ENCODE results near the gene AKR1A1. TPM values are rescaled to one million over a fixed set of nuclear protein-coding genes. Genes with fewer than 3 reads are reported as not detected.
"Not testable (repeated sequence)": the region's sequence is repeated elsewhere in the genome, so short reads cannot be mapped to it uniquely, and the experiment has no call there.

The AKR1A1 gene
- total and polyA plus RNA-seq, 5 experiments from 2014 or later = 74.8 to 96.3 (median 82.8) TPM

DNA sequence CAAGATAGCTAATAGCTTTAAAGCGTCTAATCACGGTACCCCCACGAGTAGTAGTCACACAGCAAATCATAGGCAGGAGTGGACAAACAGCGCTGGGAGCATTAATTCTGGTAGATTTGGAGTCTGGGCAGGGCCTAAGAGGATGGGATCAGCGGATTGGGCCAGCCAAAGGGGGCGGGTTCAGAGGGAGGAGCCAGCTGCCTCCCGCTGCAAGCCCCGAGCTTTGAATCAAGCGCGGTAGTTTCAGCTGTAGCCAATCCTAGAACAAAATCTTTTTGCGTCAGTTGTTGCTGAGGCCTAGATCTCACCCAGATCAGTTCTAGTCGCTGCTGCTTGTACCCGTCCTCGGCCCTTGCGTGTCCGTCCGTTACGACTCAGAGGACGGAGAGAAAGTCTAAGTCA lies 32.6 kb downstream of the AKR1A1 start:
- H3K27ac Mint-ChIP-seq = peak overlapping the region; percentile 94 to 100 (median 99)
- H3K9me3 Mint-ChIP-seq = no peaks in the 10 kb centered on the region
- peak; percentile 71 to 72 for ATAC-seq
- peak overlapping the region; percentile 93 to 100 (median 99) for H3K4me3 Mint-ChIP-seq
- H3K27me3 Mint-ChIP-seq = no peaks in the 10 kb centered on the region
- peak in 9 of 10 donors; percentile 88 to 96 (median 94) for DNase-seq
- peaks cover 0 to 2% (median 0%) of the 10 kb centered on the region in 3 donors for H3K36me3 Mint-ChIP-seq
- POLR2A ChIA-PET = interaction anchor here (1.1 to 3.7 kb wide), 8 partner anchors 53 to 572 kb away, joined by 3 to 34 read pairs (median 10); partner anchors contain the start of genes CCDC163, GPBP1L1, HECTD3 and MMACHC
- peaks cover 15 to 41% (median 36%) of the 10 kb centered on the region in 4 donors for H3K4me1 Mint-ChIP-seq

DNA sequence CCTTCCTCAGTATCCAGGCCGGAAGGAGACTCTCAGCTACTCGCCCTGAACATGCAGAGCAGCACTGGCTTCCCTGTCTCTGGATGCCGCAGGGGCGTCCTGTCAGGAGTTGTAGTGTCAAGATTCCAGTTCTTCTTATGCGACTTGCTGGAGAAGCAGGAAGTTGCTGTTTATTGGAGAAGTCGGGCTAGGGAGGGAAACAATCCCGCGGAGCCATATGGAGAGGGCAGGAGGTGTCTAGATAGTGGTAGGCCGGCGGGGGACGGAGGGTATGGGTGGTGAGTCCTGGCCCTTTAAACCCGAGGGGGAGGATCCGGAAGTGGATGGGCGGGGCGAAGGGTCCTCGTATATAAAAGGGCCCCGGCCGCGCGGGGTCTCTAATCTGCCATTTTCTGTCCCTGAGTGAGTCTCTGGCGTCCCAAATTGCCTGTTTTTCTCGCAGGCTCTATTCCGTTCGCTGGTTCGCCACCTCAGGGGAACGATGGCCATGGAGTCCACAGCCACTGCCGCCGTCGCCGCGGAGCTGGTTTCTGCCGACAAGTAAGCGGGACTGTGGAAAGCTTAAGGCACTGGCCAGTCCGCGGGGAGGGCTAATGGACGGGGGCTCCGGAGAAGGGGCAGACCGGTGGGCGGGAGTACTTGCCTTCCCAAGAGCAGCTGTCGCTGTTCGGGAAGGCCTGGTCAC lies 33.2 kb downstream of the AKR1A1 start, which contains the start of gene NASP:
NASP (plus strand) TSS at position 376 of the 685 bp plus-strand sequence; CDS start at position 482, 106 bp downstream.
- ATAC-seq = peak; percentile 60
- Mint-ChIP-seq H3K4me3 (peak within 1 kb of the TSS; percentile 93 to 100 (median 99)), H3K27me3 (no peaks in the 10 kb centered on the region), H3K36me3 (peaks cover 0 to 2% (median 0%) of the 10 kb centered on the region in 3 donors), H3K4me1 (peaks cover 15 to 41% (median 39%) of the 10 kb centered on the region in 4 donors), H3K9me3 (no peaks in the 10 kb centered on the region), H3K27ac (peak within 1 kb of the TSS; percentile 94 to 100 (median 99))
- POLR2A ChIA-PET = interaction anchor here (0.7 to 3.7 kb wide), 15 partner anchors 10 to 851 kb away, joined by 3 to 34 read pairs (median 5); partner anchors contain the start of genes AKR1A1, CCDC163, GPBP1L1 and HECTD3
- DNase-seq = peak; percentile 83 to 100 (median 92)

- H3K36me3 Mint-ChIP-seq = peaks cover 0 to 2% (median 0%) of the 10 kb centered on the region in 3 donors
- peak; percentile 61 to 70 for ATAC-seq
- peaks cover 15 to 47% (median 42%) of the 10 kb centered on the region in 4 donors for H3K4me1 Mint-ChIP-seq
- peak; percentile 79 to 94 (median 89) for DNase-seq
- peak overlapping the region; percentile 94 to 100 (median 99) for H3K27ac Mint-ChIP-seq
- no peaks in the 10 kb centered on the region for H3K9me3 Mint-ChIP-seq
- H3K4me3 Mint-ChIP-seq = peak overlapping the region; percentile 93 to 100 (median 99)
- H3K27me3 Mint-ChIP-seq = no peaks in the 10 kb centered on the region
- POLR2A ChIA-PET = interaction anchor here (0.7 to 3.7 kb wide), 15 partner anchors 9 to 852 kb away, joined by 3 to 34 read pairs (median 5); partner anchors contain the start of genes AKR1A1, CCDC163, GPBP1L1 and HECTD3
These were observed 33.9 kb downstream of the AKR1A1 start for GRCh38 chr1:45584351-45585109.

DNA sequence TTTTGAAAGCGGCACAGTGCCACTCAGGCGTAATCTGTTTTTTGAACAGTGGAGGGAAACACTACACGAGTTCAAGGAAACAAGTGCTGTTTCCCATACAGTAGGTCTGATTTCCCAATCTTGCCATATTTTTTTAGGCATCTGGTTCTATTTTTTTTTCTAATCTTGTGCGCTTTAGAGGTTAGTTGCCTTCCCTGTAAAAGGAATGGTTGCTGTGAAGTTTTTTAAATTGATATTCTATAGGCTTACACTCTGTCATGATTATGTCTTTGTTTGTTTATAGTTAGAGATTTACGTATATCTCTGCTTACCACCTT lies 34.4 kb downstream of the AKR1A1 start:
- DNase-seq = no peak
- peak overlapping the region; percentile 93 to 100 (median 99) for H3K4me3 Mint-ChIP-seq
- H3K9me3 Mint-ChIP-seq = no peaks in the 10 kb centered on the region
- POLR2A ChIA-PET = interaction anchor here (1.4 to 3.7 kb wide), 7 partner anchors 24 to 809 kb away, joined by 4 to 34 read pairs (median 15); partner anchors contain the start of genes AKR1A1, CCDC163, GPBP1L1 and MMACHC
- peak overlapping the region; percentile 94 to 100 (median 99) for H3K27ac Mint-ChIP-seq
- peaks cover 0 to 2% (median 0%) of the 10 kb centered on the region in 3 donors for H3K36me3 Mint-ChIP-seq
- ATAC-seq = no peak
- no peaks in the 10 kb centered on the region for H3K27me3 Mint-ChIP-seq
- H3K4me1 Mint-ChIP-seq = peaks cover 15 to 52% (median 42%) of the 10 kb centered on the region in 4 donors

DNA sequence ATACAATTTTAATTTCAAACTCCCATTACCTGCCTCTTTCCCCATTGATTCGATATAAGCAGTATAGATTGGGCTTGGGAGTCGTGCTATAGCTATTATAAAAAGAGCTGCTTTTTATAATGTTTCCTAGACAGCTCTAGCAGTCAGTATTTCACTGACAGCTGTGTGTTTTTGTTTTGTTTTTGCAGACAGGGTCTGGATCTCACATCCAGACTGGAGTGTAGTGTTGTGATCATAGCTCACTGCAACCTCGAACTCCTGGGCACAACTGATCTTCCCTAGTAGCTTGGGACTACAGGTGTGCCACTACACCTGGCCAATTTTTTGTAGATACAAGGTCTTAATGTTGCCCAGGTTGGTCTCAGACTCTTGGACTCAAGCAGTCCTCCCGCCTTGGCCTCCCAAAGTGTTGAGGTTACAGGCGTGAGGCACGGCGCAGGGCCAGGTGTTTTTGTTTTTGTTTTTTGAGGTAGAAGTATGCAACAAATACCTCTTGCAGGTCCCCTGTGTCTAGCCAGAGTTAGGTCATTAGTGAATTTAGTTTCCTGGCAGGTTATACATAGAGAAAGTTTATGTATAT lies 35.0 kb downstream of the AKR1A1 start:
- peaks cover 0 to 3% (median 0%) of the 10 kb centered on the region in 3 donors for H3K36me3 Mint-ChIP-seq
- ATAC-seq (no peak), DNase-seq (peak in 1 of 10 donors; percentile 8)
- H3K4me3 Mint-ChIP-seq = peak overlapping the region; percentile 93 to 100 (median 99)
- peaks cover 15 to 53% (median 43%) of the 10 kb centered on the region in 4 donors for H3K4me1 Mint-ChIP-seq
- H3K27ac Mint-ChIP-seq = peak overlapping the region; percentile 94 to 100 (median 99)
- H3K9me3 Mint-ChIP-seq = no peaks in the 10 kb centered on the region
- POLR2A ChIA-PET = interaction anchor here (2.1 to 3.7 kb wide), 5 partner anchors 35 to 810 kb away, joined by 5 to 34 read pairs (median 15); partner anchors contain the start of genes AKR1A1, GPBP1L1, MUTYH and PRDX1
- no peaks in the 10 kb centered on the region for H3K27me3 Mint-ChIP-seq

DNA sequence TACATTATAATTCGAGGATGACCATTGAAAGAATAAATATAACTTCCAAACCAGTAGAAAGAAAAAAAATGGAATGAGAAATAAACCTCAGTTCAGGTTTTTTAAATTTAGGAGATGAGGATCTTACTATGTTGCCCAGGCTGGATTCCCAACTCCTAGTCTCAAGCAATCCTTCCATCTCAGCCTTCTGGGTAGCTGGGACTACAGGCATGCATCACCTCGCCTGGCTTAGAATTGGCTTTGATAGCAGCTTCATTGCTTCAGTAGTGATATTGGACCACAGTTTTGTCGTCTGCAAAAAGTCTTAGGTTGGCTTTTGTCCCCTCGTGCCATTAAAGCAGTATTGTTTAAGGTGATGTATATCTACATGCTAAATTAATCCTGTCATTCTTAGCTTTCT lies 36.1 kb downstream of the AKR1A1 start:
- Mint-ChIP-seq H3K4me3 (peak overlapping the region; percentile 79 to 100 (median 98)), H3K36me3 (peaks cover 0 to 11% (median 0%) of the 10 kb centered on the region in 3 donors), H3K27me3 (no peaks in the 10 kb centered on the region), H3K9me3 (no peaks in the 10 kb centered on the region), H3K4me1 (peaks cover 15 to 60% (median 46%) of the 10 kb centered on the region in 4 donors), H3K27ac (peak overlapping the region; percentile 90 to 100 (median 96))
- DNase-seq = no peak
- POLR2A ChIA-PET = no interaction called here
- ATAC-seq = no peak

DNA sequence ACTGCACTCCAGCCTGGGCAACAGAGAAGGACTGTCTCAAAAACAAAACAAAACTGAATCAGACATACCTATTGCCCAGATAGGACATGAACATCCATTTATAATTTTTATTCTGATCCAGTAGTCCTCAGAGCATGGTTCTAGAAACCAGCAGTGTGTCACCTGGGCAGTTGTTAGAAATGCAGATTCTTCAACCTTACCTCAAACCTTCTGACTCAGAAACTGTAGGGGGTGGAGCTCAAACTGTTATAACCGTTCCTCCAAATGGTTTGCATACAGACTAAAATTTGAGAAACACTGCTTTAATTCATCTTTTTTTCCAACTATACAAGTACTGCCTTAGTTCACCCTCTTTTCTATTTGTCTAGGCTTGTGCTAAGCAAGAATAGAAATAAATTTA lies 39.2 kb downstream of the AKR1A1 start:
- Mint-ChIP-seq H3K27ac (peak overlapping the region in 1 of 10 donors; percentile 22), H3K36me3 (peaks cover 0 to 41% (median 3%) of the 10 kb centered on the region in 3 donors)

GRCh38 chr1:45594412-45594811 lies 43.8 kb downstream of the AKR1A1 start:
- POLR2A ChIA-PET = interaction anchor here (0.7 kb wide), 1 partner anchor 10 kb away, joined by 5 read pairs; no protein-coding TSS in a partner anchor
- peaks cover 8 to 36% (median 25%) of the 10 kb centered on the region in 4 donors for H3K4me1 Mint-ChIP-seq
- no peaks in the 10 kb centered on the region for H3K27me3 Mint-ChIP-seq
- H3K36me3 Mint-ChIP-seq = peaks cover 0 to 73% (median 11%) of the 10 kb centered on the region in 3 donors
- H3K27ac Mint-ChIP-seq = peak overlapping the region in 2 of 10 donors; percentile 0 to 19
- ATAC-seq (no peak), DNase-seq (no peak)
- no peak overlapping the region for H3K4me3 Mint-ChIP-seq
- H3K9me3 Mint-ChIP-seq = no peaks in the 10 kb centered on the region

More for the DNA sequence above, 39.2 kb downstream of the AKR1A1 start:
- DNase-seq = no peak
- POLR2A ChIA-PET = no interaction called here
- H3K27me3 Mint-ChIP-seq = no peaks in the 10 kb centered on the region
- no peak for ATAC-seq
- H3K4me3 Mint-ChIP-seq = no peak overlapping the region
- H3K9me3 Mint-ChIP-seq = no peaks in the 10 kb centered on the region
- peaks cover 8 to 50% (median 36%) of the 10 kb centered on the region in 4 donors for H3K4me1 Mint-ChIP-seq

DNA sequence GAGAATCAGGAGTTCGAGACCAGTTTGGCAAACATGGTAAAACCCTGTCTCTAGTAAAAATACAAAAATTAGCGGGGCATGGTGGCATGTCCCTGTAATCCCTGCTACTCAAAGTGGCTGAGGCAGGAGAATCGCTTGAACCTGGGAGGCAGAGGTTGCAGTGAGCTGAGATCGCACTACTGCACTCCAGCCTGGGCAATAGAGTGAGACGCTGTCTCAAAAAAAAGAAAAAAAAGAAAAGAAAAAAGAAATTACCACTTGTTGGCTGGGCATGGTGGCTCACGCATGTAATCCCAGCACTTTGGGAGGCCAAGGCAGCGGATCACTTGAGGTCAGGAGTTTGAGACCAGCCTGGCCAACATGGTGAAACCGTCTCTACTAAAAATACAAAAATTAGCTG lies 46.1 kb downstream of the AKR1A1 start:
- H3K27me3 Mint-ChIP-seq, H3K9me3 Mint-ChIP-seq, H3K4me3 Mint-ChIP-seq, DNase-seq, POLR2A ChIA-PET, ATAC-seq: not testable (repeated sequence)
- H3K36me3 Mint-ChIP-seq = peaks cover 0 to 76% (median 13%) of the 10 kb centered on the region in 3 donors
- peak overlapping the region in 1 of 10 donors; percentile 44 for H3K27ac Mint-ChIP-seq
- H3K4me1 Mint-ChIP-seq = peaks cover 14 to 45% (median 38%) of the 10 kb centered on the region in 4 donors

DNA sequence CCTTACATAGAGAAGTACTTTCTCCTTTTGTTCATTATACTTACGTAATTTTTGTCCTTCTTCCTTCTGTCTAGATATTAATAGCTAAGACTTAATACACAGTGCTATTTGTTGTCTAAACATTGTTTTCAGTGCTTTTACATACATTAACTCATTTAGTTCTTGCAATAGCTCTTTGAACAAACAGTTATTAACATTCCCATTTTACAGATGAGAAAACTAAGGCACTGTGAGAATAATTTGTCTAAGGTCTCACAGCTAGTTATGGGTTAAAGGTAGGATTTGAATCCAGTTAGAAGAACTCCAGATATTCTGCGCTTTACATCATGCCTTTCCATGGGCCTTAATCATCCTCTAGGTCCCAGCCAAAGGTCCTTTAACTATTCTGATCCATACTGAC lies 53.6 kb downstream of the AKR1A1 start:
- H3K27me3 Mint-ChIP-seq = no peaks in the 10 kb centered on the region
- peaks cover 19 to 53% (median 40%) of the 10 kb centered on the region in 4 donors for H3K4me1 Mint-ChIP-seq
- H3K27ac Mint-ChIP-seq = peak overlapping the region in 2 of 10 donors; percentile 16 to 33
- DNase-seq = no peak
- H3K4me3 Mint-ChIP-seq = no peak overlapping the region
- POLR2A ChIA-PET = no interaction called here
- no peak for ATAC-seq
- H3K36me3 Mint-ChIP-seq = peaks cover 0 to 79% (median 12%) of the 10 kb centered on the region in 3 donors
- no peaks in the 10 kb centered on the region for H3K9me3 Mint-ChIP-seq

GRCh38 chr1:45607404-45608074 lies 56.9 kb downstream of the AKR1A1 start:
- H3K4me3 Mint-ChIP-seq = peak overlapping the region in 2 of 10 donors; percentile 16 to 26
- ATAC-seq = no peak
- H3K27ac Mint-ChIP-seq = peak overlapping the region; percentile 16 to 78 (median 48)
- no peak for DNase-seq
- H3K4me1 Mint-ChIP-seq = peaks cover 13 to 32% (median 19%) of the 10 kb centered on the region in 4 donors
- no peaks in the 10 kb centered on the region for H3K27me3 Mint-ChIP-seq
- no peaks in the 10 kb centered on the region for H3K9me3 Mint-ChIP-seq
- H3K36me3 Mint-ChIP-seq = peaks cover 0 to 83% (median 13%) of the 10 kb centered on the region in 3 donors
- POLR2A ChIA-PET = no interaction called here

All from naive thymus-derived CD8-positive, alpha-beta T cell (primary cell).